HepG2 (cell line): ENCODE measurements around the gene MAGEA1.

Experiments
- CTCF ChIP-seq: sonication (generic); formaldehyde crosslinking; IDR thresholded peaks from 2 replicates; pipeline ENCODE4 v1.5.0; 2020; ENCODE audit warnings: mild to moderate bottlenecking, missing genetic modification reagents, moderate library complexity
- HNRNPH1 ChIP-seq: fragments of 200-400 bp; formaldehyde crosslinking; optimal IDR thresholded peaks from 2 replicates; pipeline ENCODE3; 2017; ENCODE audit warnings: mild to moderate bottlenecking, low read depth, low read length
- NR2F6 ChIP-seq, 2 experiments: IDR thresholded peaks; 2 replicates each; pipeline ENCODE4 v1.6.1; 2016; ENCODE audit warnings: antibody characterized with exemption in 1 of 2, mild to moderate bottlenecking in 1 of 2
- POLR2A ChIP-seq, 2 experiments: IDR thresholded peaks; 2 replicates each; pipeline ENCODE4 v1.6.1; 2011; ENCODE audit warnings: low read depth in 2 of 2, low read length in 2 of 2, mild to moderate bottlenecking in 1 of 2, moderate library complexity in 1 of 2; ENCODE audit not compliant: insufficient read depth in 1 of 2
- PRPF4 ChIP-seq: fragments of 200-400 bp; formaldehyde crosslinking; IDR thresholded peaks from 2 replicates; pipeline ENCODE4 v1.6.1; 2016; ENCODE audit warnings: low read length, low read depth; ENCODE audit not compliant: poor library complexity, severe bottlenecking
- RAD51 ChIP-seq: fragments of 450-650 bp; IDR thresholded peaks from 2 replicates; pipeline ENCODE4 v1.6.1; 2016; ENCODE audit warnings: borderline replicate concordance
- SP1 ChIP-seq, 2 experiments: fragments of 450-650 bp in 1 of 2; sonication (generic) in 1 of 2; formaldehyde crosslinking in 1 of 2; IDR thresholded peaks; 2 replicates each; pipeline versions ENCODE4 v1.4.0 to v1.6.1; 2016 to 2020; ENCODE audit warnings: missing genetic modification reagents in 1 of 2
- ZNF703 ChIP-seq: sonication (generic); formaldehyde crosslinking; IDR thresholded peaks from 2 replicates; pipeline ENCODE4 v1.5.1; 2020; ENCODE audit warnings: missing genetic modification reagents, mild to moderate bottlenecking, moderate library complexity, borderline replicate concordance
- ZNF777 ChIP-seq: sonication (generic); formaldehyde crosslinking; IDR thresholded peaks from 2 replicates; pipeline ENCODE4 v1.4.0; 2020; ENCODE audit warnings: missing genetic modification reagents

DNA sequence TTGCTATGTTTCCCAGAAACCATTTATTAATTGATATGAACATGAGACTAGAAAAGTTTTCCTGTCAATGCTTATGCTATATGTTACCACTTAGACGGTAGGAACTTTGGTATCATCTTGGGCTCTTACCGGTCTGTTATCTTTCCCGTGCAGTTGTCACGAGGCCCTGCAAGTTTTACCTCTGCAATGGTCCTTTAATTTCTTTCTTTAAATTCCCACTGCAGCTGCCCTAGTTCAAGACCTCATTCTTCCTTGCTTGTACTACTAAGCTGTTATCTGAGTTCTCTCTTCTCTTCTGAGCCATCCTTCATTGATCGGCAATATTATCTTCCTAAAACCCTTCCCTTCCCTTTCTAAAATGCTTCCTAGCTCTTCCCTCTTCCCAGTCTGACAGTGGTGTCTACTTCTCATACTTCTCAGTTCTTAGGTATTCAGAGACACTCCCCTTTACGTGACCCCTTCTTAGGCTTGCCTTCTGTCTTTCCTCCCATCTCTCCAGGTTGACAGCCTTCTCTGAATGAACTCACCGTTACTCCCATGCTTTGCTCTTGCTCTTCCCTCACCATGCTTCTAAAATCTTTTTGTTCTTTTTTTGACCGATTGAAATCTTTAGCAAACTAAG lies 27.5 kb downstream of the MAGEA1 start:
- TF ChIP-seq ZNF703 (no peak), RAD51 (no peak), SP1 (IDR thresholded peaks at IDR 0.05) (no peak), SP1 (CRISPR knock-in tag; IDR thresholded peaks at IDR 0.05) (no peak), PRPF4 (no peak), CTCF (CRISPR knock-in tag) (no peak), ZNF777 (CRISPR knock-in tag) (no peak), HNRNPH1 (no peak), NR2F6 (IDR thresholded peaks at IDR 0.05) (no peak), NR2F6 (CRISPR knock-in tag; IDR thresholded peaks at IDR 0.05) (no peak), POLR2A (IDR thresholded peaks at IDR 0.05; ENCODE audit: insufficient read depth in 1 of 2, low read depth in 2 of 2, low read length in 2 of 2) (no peak)
